ENCODE data around the gene DPF3.

DPF3 gene

DNA sequence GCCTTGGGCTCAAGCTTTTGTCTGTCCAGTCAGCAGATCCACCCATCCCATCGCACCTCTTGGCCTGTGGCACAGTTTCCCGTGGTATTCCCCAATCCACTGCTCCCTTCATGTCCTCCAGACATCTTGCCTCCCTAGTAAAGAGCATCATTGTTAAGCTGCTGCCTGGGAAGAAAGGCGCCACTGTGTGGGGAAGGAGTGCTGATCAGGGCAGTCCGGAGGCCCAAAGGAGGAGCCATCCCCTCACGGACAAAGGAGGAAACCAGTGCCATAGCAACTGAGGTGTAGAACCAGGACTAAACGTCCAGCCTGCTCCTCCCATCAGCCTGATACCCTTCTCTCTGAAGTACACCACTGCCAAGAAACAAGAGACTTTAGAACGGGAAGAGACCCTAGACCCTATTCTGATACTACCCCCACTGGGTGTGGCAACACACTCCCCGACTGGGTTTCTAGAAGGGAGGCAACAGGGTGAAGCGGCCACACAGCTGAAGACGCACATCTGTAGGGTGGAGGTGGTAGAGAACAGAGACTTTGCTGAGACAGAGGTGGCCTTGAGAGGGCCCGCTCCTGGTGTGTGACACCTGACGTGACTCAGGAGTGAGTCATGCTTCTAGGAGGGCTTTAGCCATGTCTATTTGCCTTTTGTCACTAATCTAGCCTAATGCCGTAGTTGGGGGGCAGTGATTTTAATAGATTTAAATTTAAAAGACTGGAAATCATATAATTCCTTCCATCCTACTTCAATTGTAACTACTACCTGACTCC lies 185.0 kb downstream of the DPF3 start:
- DNase-seq, result no peak

DNA sequence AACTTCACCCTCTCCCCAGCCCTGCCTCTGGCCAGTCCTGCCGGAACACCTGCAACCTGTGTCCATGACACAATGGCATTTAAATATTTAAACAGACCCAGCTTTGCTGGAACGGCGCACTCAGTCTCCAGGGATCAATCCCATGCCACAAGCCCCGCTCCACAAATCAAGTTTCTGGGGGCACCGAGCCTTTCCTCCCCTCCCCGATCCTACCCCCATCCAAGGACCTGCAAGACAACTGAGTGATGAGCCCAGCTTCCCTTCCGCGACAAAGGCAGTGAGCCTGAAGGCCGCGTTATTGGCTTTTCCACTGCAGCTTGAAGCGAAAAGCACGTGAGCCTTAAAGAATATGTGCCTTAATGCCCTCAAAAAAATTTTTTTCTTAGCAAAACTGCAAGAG lies 185.7 kb downstream of the DPF3 start:
- no peak for DNase-seq

DNA sequence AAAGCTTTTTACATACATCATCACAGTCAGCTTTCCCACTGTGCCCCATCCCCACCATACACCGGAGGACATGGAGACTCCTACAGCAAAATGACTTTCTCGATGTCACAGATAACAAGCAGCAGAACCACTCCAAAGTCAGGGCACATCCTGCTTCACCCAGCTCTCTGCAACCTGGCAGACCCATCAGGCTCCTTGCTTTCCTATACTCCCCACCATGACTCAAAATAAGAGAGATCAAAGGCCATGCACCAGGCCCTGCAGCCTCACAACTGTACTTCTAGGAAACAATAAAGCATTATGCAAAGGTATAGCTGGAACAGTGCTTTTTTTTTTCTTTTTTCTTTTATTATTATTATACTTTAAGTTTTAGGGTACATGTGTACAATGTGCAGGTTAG lies 187.4 kb downstream of the DPF3 start:
- no peak for DNase-seq

DNA sequence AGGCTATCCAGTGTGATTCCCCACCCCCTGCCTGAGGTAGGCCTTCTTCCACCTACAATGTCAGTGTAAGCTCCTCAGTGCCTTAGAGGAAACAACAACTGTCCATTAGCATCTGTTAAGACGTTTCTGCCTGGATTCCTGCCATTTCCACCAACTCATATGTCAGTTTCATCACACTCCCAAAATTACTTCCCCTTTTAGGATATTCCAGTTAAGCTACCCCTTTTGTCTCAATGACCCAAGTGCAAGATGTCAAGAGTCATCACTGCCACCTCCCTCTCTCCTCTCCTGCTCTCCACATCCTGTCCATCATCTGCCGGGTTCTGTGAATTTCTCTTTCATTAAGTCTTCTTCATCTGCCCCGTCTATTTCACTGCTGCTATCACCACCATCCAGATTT lies 189.4 kb downstream of the DPF3 start:
- DNase-seq, result no peak

DNA sequence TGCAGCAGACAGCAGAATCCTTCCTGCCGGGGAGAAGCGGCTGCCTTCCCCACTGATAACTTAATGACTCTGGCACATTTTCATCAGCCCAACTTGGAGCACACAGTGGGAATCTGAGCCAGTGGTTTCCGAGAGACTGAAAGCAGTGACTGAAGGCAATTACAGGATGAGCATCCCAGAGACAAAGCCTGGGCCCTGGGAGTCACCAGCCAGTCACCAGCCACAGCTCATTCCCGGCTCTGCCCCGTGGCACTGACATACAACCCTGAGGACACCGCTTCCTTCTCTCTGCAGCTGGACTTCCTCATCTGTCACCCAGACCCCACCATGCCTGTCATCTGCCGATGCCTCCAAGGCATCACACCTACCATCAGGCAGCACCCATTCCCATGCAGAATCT lies 192.3 kb downstream of the DPF3 start:
- DNase-seq, result no peak

DNA sequence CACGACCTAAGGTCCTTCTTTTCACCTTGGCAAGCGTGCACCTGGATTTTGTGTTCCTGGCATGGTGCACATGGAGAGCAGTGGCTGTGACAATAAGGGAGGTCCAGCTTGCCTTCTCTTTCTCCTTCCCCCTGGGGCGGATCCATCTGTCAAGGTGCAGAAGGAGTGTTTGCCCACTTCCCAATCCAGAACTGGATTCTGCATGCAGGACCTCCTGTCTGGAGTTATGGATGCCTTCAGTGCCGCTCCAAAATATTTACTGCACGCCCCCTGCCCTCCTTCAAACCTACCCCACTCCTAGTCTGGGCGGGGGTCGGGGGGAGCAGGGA lies 192.7 kb downstream of the DPF3 start:
- no peak for DNase-seq

DNA sequence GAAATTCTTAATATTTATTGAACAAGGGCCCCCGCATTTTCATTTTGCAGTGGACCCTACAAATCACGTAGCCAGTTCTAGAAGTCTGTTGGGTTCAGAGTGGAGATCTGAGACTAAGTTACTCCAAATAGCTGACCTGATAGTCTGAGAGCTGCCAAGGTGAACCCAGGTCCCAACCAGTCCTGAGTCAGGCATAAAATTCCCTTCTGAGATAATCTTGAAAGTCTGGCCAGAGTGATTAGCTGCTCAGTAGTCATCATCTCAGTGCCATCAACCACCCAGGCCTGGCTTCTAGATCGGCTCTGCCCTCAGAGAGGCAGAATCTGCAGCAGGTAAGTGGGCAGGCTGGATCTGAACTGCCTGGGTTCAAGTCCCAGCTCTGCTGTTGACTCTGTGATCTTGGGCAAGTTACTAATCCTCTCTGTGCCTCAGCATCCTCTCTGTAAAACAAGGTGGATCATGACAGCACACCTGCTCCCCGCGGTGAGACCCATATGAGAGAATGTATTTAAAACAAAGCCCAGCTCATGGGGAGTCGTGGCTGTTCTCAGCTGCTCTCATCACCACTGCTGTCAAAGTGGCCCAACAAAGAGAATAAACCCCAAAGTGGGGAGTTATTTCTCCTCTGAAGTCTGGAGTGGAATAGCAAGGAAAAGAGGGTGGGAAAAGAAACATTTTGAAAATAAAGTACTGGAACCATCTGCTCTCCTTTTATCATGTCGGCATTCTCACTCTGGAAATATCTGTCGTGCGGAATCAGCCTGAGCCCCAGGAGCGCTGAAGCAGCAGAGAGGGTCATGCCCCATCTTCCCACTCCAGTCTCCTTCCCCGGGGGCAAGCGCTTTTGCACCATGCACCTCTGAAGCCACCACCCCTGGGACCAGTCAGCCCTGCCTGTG lies 193.3 kb downstream of the DPF3 start:
- DNase-seq, result no peak

DNA sequence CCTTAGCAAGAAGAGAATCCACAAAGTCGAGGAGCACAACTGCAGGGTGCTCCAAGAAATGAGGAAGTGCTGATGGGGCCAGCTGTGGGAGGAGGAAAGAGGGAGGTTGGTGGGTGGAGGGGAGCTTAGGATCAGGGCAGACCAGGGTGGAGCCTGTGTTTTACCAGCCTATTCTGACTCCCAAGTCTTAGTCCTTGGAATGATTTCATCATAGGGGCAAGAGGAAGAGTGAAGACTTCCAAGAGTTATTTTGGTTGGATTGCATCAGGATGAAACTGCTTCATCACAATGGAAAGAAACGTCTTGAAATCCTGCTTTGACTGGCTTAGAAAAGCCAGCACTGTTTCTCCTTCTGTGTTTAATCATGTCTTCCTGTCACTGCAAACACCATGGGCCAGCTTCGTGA lies 194.0 kb downstream of the DPF3 start:
- no peak for DNase-seq

DNA sequence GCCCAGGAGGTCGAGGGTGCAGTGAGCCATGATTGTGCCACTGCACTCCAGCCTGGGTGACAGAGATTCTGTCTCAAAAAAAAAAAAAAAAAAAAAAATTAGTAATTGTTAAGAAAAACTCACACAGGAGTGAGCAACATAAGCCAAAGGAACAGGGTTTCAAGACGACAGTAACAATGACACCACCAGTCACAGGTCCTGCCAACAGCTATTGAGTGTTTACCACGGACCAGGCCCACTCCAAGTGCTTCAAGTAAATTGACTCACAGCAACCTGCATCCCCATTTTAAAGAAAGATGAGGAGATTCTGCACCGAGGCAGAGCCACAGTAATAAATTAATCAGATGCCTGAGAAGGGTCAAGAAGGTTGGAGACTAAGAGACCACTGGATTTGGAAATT lies 194.5 kb downstream of the DPF3 start:
- DNase-seq, result no peak

DNA sequence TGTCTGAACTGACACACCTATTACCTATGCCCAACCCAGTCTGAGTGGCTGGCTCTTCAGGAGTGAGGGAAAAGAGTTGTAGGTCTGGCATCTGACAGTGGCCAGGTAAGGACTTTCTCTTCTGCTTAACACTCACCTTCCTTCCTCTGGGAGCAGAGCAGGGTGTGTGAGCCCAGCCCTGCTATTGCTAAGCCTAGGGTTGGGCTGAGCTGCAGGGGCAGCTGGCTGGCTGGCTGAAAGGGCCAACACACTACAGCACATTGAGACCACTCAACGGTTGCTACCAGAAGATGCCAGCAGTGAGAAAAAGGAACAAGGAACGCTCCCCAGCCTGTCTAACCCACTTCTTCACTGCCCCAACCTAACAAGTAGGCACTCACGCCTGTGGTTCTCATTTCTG lies 201.2 kb downstream of the DPF3 start:
- no peak for DNase-seq

DNA sequence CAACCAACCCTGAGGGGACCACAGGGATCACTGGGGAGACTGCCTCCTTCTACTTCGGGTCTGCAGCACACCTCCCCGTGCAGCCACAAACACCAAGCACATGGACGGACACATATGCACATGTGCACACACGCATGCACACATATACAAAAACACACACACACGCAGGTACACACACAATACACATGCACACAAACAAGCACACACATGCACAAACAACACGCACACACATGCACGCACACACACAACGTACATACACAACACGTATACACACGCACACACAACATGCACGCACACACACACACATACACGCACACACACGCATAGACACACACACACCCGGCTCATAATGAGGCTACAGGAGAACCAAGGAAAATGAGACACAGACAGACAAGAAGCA lies 203.6 kb downstream of the DPF3 start:
- DNase-seq, result no peak

DNA sequence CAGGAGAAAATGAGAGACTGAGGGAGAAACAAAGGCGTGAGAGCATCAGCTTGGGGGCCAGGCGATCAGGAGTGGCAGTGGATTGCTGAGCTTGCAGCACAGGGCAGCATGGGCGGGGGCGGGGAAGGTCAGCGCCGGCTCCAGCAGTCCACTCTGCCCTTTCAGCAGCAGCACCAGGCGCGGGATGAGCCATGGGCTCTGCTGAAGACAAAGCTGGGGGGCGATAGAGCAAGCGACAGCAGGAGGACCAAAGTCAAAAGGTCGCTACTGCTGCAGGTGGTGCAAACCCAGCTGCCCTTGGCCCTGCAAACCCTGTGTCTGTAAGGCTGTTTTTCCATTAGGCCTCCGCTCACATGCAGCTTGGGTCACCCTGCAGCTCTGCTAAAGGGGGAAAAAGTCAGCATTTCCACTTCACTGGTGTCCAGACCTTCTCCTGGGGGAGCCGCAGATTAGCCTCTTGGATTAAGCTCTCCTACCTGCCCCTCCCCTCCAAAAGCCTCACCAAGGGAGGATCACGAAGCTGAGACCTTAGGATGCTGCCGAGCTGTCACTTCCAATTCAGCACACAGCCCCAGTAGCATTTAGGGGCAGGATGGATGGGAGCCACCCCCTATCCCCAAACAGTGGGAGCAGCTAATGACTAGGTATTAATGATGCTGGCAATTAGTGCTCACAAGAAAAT lies 204.8 kb downstream of the DPF3 start:
- no peak for DNase-seq

DNA sequence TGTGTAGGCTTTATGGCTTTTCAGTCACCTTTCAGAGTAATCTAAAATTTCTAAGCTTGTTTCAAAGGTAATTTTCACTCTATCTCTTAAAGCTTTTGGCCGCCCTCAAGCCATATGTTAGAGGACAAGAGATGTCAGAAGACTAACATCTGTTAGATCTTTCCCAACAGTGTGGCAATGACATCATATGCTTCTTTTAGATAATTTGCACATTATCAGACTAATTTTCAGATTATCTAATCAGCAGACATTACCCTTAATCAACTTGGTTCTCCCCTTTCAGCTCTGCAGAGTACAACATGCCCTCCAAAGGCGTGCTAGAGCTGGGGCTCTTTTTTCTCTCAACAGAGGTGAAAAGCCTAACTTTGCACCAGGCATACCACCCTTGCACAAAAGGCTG lies 207.1 kb downstream of the DPF3 start:
- DNase-seq, result no peak

DNA sequence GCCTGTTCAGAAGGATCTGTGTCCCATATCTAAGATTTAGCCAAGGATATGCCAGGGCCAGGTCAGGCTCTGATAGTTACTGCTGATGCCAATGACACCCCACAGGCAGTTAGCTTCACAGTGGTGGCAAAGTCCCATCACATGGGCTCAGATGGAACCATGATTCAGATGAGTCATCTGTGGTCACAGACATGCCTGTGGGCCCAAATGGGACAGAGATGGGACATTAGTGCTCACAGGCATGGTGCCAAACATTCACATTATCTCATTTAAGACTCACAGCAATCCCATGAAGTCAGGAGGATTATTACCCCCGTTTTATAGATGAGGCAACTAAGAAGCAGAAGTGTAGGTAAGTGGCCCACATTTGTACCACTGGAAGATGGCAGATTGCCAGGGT lies 207.8 kb downstream of the DPF3 start:
- DNase-seq, result no peak

DNA sequence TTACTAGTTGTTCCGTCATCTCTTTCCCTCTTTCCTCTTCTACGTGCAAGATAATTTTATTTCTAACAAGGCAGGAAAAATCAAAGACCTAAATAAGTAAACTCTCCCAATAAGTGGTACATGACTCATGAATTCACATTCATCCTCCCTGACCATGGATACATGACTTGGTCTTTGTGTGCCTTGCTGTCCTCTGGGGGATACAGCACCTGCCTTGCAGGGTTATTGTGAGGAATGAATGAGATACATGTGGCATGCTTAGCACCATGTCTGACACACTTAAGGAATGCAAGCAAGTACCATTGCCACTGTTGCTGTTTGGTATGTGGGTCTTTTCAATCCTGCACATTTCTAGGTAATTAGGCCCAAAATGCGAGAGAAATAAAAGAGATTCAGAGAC lies 208.4 kb downstream of the DPF3 start:
- DNase-seq, result no peak

DNA sequence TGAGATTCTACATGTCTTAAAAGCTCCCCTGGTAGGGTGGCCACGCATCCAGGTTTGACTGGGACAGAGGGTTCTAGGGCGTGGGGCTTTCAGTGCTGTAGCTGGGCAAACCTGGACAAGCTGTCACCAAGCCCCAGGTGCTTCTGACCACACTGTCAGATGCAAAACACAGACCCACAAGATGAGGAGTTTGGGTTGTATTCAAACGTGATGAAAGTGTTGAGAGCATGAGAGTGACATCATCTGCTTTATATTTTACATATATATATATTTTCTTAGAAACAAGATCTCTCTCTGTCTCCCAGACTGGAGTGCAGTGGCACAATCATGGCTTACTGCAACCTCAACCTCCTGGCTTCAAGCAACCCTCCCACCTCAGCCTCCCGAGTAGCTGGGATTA lies 210.1 kb downstream of the DPF3 start:
- DNase-seq, result no peak

DNA sequence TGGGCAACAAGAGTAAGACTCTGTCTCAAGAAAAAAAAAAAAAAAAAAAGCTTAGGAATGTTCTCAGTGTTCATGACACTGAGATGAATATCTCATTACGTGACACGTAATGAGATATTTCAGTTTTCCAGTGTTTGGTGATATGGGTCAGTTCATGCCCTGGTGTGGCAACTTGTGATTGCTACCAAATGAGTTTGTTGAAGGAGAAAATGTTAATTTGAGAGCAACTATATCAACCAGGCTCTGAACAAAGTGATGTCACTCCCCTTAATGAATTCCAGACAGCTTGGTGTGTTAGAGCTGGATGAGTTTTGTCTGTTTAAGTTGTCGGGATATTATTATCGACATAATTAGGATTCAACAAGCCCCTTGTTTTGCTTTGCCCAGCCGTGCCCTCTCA lies 211.7 kb downstream of the DPF3 start:
- no peak for DNase-seq

DNA sequence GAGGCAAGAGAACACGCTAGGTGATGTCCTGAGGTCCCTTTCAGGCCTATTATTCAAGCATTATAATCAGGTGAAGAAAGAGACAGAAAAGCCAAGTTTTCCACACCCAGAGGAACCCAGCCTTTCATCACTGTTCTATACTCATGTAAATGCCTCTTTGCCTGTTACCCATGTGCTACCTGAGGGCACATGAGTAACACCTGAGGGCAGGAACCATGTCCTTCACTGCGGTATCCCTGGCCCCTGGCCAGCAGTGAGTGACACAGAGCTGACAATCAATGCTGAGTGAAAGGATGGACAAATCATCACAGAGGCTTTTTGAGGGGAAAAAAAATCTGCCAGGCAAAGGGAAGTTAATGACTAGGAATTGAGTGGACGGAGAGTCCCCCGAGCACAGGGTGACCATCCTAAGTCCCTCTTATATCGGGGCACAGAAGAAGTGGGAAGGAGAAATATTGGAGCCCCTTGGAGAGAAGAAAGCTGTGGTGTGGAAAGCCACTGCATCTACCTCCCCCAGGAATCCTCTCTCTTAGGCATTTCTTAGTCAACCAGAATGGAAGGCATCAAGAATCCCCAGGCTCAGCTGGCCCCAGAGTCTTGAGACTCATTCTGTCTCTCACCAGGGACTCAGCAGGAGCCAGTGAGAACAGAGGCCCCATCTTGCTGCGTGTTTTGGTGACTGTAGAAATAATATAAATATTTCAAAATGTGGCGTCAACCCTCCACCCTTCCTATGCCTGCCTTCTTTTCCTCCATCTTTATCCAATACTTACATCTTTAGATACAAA lies 212.9 kb downstream of the DPF3 start:
- no peak for DNase-seq

DNA sequence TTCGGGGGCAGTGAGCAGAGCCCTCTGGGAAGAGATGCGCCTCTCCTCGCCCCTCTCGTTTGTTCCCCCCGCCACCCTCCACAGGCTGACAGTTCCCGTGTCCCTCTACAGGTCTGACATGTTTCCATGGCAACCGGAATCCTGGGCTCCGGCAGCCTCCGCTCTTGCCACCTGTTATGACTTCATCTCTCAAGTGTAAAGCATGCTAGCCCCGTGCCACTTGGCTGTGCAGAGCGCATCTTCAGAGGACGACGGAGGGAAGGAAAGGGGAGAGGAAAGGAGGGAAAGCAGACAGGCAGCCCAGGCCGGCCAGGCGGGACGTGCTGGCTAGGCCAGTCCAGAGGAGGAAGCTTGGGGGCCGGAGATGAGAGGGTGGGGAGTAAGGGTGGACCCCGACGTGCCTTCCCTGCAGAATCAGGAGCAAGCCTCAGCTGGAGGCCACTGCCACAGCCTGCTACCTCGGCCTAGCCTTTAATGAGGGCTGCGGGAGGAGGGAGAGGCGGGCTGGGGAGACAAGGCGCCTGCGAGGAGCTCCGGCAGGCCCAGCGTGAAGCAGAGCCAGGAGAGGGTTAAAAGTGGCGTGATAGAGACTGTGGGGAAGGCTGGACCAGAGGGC lies 214.3 kb downstream of the DPF3 start:
- no peak for DNase-seq

DNA sequence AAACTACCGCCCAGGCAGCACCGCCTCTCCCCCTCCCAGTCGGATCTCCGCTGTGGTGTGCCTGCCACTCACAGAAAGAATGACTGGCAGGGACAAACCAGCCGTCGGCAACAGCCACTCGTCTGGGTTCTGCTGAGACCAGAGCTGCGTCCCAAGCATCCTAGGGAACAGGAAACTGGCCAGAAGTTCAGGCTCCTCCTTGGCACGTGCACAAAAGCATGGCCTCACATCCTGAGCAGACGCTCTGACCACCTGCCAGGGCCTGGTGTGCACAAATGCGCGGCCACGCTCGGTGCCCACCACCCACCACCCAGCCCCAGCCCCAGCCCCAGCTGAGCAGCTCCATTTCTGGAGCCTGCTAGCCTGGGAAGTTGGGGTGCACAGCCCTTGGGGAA lies 214.8 kb downstream of the DPF3 start:
- no peak for DNase-seq

DNA sequence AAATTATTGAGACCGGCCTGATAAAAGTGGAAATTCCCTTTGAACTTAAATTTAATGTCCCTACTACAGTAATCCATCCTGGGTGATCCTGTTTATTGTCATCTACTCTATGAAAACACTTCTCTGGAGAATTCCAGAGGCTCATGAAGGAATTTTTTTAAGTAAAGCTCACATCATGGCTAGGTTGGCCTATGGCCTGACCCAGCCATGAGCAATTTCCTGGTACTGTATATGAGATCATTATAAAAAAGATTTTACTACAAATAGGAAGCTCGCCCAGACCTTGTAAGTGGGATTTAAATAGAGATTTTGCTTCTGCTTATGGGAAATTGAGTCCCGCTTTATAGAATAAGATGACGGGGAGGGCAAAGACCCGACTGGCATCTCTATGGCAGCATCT lies 215.5 kb downstream of the DPF3 start:
- no peak for DNase-seq

DNA sequence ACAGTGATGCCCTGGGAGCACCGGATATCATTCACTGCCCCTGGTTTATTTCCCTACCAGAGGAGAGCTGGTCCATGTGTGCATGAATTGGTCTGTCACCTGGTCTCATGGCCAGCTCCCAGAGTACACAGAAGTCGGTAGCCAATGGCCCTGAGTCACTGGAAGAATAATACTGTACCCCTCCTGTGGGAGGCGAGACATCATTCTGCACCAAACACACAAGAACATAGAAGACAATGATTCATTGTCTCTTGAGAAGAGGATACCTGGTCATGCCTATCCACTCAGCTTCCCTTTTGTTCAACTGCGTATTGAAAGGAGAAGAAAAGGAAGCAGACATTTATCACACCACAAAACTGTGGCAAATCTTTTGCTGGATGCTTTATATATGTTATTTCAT lies 216.2 kb downstream of the DPF3 start:
- DNase-seq, result no peak

DNA sequence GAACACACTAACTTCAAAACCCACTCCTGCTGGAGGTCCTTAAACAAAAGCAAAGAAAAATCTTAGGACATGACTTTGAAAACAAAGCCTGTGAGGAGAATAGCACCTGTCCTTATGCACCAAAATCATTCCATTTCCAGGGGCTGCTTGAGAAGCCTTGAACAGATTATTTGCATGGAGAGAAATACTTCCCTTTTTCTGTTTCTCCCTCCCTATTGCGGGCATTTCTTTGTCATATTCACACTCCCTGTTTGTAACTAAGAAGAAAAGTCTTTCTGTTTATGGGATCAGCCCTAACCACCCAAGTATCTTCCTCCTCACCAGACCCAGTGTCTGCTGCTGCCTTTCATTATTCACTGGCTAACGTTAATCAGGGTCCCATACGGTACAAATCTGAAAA lies 218.8 kb downstream of the DPF3 start:
- DNase-seq, result no peak

Measured in activated CD4-positive, CD25-positive, alpha-beta regulatory T cell (primary cell).